RWPE2 (cell line): ENCODE measurements around the gene CCDC141.

Experiments
- ATAC-seq: fragments of 200-7000 bp; cut with Tn5 transposase; 3 replicates; pipeline ENCODE4 v1.9.1; 2021; ENCODE audit warnings: low read depth
- DNase-seq: peaks from one replicate; pipeline ENCODE4 v3.0.0-alpha.2; 2020; ENCODE audit warnings: low spot score
- H3K27ac ChIP-seq: fragments of 450-650 bp; 2 replicates; pipeline ENCODE4 v1.5.1; 2017; ENCODE audit warnings: mild to moderate bottlenecking; ENCODE audit not compliant: poor library complexity, severe bottlenecking
- H3K27me3 ChIP-seq: fragments of 250-450 bp; sonication (Bioruptor Pico); 2 replicates; pipeline ENCODE4 v1.5.1; 2021; ENCODE audit warnings: mild to moderate bottlenecking, moderate library complexity; ENCODE audit not compliant: insufficient read depth, poor library complexity, severe bottlenecking
- H3K36me3 ChIP-seq: fragments of 250-450 bp; sonication (Bioruptor Pico); 2 replicates; pipeline ENCODE4 v1.5.1; 2020; ENCODE audit warnings: low read depth, mild to moderate bottlenecking, moderate library complexity
- H3K4me1 ChIP-seq: fragments of 250-450 bp; sonication (Bioruptor Pico); 2 replicates; pipeline ENCODE4 v1.5.1; 2021; ENCODE audit warnings: mild to moderate bottlenecking, moderate library complexity; ENCODE audit not compliant: insufficient read depth, poor library complexity, severe bottlenecking
- H3K4me3 ChIP-seq: fragments of 250-450 bp; sonication (Bioruptor Pico); 2 replicates; pipeline ENCODE4 v1.5.1; 2021; ENCODE audit warnings: mild to moderate bottlenecking, moderate library complexity; ENCODE audit not compliant: severe bottlenecking
- H3K9me3 ChIP-seq: fragments of 250-450 bp; sonication (Bioruptor Pico); 2 replicates; pipeline ENCODE4 v1.5.1; 2021; ENCODE audit warnings: mild to moderate bottlenecking, moderate library complexity; ENCODE audit not compliant: severe bottlenecking
- TF ChIP-seq, protein P1 (sequence below): fragments of 450-650 bp; IDR thresholded peaks from one replicate; pipeline ENCODE4 v1.5.1; 2017; ENCODE audit warnings: mild to moderate bottlenecking, moderate library complexity; ENCODE audit not compliant: poor library complexity, severe bottlenecking

The CCDC141 gene

GRCh38 chr2:178954049-178954448 is 95.9 kb downstream of the CCDC141 start:
- Histone ChIP-seq H3K36me3 (no peaks in the 10 kb centered on the region), H3K27ac (no peak overlapping the region), H3K4me1 (no peaks in the 10 kb centered on the region), H3K4me3 (no peak overlapping the region), H3K9me3 (no peaks in the 10 kb centered on the region), H3K27me3 (no peaks in the 10 kb centered on the region)
- DNase-seq (no peak), ATAC-seq (no peak)
- TF ChIP-seq, protein P1, sequence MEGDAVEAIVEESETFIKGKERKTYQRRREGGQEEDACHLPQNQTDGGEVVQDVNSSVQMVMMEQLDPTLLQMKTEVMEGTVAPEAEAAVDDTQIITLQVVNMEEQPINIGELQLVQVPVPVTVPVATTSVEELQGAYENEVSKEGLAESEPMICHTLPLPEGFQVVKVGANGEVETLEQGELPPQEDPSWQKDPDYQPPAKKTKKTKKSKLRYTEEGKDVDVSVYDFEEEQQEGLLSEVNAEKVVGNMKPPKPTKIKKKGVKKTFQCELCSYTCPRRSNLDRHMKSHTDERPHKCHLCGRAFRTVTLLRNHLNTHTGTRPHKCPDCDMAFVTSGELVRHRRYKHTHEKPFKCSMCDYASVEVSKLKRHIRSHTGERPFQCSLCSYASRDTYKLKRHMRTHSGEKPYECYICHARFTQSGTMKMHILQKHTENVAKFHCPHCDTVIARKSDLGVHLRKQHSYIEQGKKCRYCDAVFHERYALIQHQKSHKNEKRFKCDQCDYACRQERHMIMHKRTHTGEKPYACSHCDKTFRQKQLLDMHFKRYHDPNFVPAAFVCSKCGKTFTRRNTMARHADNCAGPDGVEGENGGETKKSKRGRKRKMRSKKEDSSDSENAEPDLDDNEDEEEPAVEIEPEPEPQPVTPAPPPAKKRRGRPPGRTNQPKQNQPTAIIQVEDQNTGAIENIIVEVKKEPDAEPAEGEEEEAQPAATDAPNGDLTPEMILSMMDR, result no peak

DNA sequence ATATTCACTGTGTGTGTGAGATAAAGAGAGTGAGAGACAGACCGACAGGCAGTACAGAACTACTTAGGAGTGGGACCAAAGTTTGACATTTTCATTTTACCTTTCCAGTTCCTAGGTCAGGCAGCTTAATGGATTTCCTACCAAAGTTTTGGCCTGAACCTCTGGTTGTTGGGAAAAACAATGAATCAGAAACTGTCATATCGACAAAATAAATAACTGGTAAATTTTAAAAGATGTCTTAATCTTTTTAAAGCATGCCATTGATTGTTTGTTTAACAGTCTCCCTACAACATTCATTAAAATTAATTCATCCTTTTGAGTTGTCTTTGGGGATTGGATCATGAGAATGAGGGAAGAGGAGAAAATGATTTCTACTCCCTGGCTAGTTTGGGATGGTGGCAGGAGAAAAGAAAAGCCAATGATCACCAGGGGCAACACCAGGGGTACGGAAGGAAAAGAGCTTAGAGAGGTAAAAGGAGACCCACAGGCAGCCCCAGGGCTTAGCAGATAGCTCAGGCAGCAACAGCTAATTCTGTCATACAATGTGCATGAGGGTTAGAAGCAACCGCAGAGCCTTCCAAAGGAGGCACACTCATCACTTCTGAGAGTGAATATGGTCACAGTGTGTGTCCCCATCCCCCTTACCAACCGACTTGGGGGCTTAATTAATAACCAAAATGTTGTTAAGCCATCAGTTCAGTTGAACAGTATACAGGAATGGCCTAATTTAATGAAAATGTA is 98.5 kb downstream of the CCDC141 start:
- Histone ChIP-seq H3K27me3 (no peaks in the 10 kb centered on the region), H3K27ac (no peak overlapping the region), H3K4me1 (no peaks in the 10 kb centered on the region), H3K36me3 (no peaks in the 10 kb centered on the region), H3K4me3 (no peak overlapping the region), H3K9me3 (no peaks in the 10 kb centered on the region)
- no peak for DNase-seq
- TF ChIP-seq, protein P1, result no peak
- ATAC-seq, result no peak

DNA sequence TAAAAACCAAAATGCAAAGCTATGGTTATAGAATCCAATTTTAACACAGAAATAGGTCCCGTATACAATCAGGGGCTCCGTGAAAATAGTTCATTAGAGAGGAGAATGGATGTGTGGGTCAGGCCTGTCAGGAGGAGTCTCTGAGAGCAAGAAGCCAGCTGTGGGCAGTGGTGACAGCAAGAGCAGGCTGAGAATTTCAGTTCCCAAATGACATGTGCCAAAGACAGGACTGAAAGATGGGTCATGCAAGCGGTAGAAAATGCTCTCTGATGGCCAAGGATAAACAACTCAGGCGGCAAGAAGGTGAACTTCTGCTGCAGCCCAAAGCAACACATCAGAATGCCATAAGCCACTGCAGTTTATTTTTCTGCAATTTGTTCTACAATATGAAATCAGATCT is 100.4 kb downstream of the CCDC141 start:
- H3K9me3 ChIP-seq, result no peaks in the 10 kb centered on the region
- TF ChIP-seq, protein P1, result no peak
- H3K4me1 ChIP-seq, result no peaks in the 10 kb centered on the region
- no peaks in the 10 kb centered on the region for H3K27me3 ChIP-seq
- H3K27ac ChIP-seq, result no peak overlapping the region
- no peak overlapping the region for H3K4me3 ChIP-seq
- no peaks in the 10 kb centered on the region for H3K36me3 ChIP-seq
- ATAC-seq, result no peak
- DNase-seq, result no peak

DNA sequence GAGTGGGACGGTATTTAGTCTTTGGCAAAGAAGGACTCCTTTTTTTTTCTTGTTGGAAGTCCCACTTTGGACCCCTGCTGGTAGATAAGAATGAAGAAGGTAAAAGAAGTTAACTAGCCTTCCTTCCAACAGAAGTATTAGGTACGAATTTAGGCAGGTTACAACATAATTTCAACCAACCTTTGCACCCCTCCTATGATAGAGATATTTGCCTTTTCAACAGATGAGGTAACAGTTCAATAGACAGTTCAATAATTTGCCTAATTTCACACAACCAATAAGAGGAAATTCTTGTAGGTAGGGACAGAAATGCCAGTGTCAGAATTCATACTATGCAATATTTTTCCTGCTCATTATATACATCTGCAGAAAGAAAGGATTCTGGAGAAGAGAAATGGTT is 100.8 kb downstream of the CCDC141 start:
- Histone ChIP-seq H3K4me1 (no peaks in the 10 kb centered on the region), H3K4me3 (no peak overlapping the region), H3K27me3 (no peaks in the 10 kb centered on the region), H3K9me3 (no peaks in the 10 kb centered on the region), H3K36me3 (no peaks in the 10 kb centered on the region), H3K27ac (no peak overlapping the region)
- DNase-seq (no peak), ATAC-seq (no peak)
- TF ChIP-seq, protein P1, result no peak

DNA sequence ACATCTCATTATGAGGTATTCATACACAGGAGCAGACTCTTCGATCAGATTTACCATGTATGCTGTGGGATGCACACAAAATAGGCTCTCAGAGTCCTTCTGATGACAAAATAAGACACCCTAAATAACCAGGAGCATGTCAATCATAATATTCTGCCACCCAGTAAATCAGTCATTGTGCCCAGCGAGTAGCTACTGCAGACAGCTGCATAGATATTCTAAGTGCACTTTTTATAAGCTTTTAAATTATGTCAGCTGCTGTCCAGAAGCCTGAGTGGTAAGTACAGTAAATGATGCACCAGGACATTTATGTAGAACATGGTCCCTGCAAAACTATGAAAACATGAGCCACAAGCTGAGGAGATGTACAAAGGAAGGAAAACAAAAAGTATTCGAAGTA is 102.9 kb downstream of the CCDC141 start:
- Histone ChIP-seq H3K9me3 (no peaks in the 10 kb centered on the region), H3K27ac (no peak overlapping the region), H3K4me3 (no peak overlapping the region), H3K36me3 (no peaks in the 10 kb centered on the region), H3K4me1 (no peaks in the 10 kb centered on the region), H3K27me3 (no peaks in the 10 kb centered on the region)
- TF ChIP-seq, protein P1, result no peak
- no peak for DNase-seq
- no peak for ATAC-seq
